OCI-LY1 (cell line): Measurements from ENCODE around the gene RTL1.

Experiments used
- EZH2 ChIP-seq: fragments of 200-600 bp; sonication (generic), shearing (Covaris generic); IDR thresholded peaks from 2 replicates; pipeline ENCODE4 v1.8.0; 2017; ENCODE audit warnings: borderline replicate concordance, mixed run types, mild to moderate bottlenecking, antibody characterized with exemption, low read length, moderate library complexity, mixed read lengths
- TF ChIP-seq, protein P1 (sequence below): fragments of 200-600 bp; sonication (generic), shearing (Covaris generic); IDR thresholded peaks from 2 replicates; pipeline ENCODE4 v1.5.1; 2017; ENCODE audit warnings: mild to moderate bottlenecking, antibody characterized with exemption, low read length, moderate library complexity, mixed read lengths

GRCh38 chr14:100840286-100841065 lies 63.0 kb downstream of the RTL1 start:
- TF ChIP-seq, protein P1, sequence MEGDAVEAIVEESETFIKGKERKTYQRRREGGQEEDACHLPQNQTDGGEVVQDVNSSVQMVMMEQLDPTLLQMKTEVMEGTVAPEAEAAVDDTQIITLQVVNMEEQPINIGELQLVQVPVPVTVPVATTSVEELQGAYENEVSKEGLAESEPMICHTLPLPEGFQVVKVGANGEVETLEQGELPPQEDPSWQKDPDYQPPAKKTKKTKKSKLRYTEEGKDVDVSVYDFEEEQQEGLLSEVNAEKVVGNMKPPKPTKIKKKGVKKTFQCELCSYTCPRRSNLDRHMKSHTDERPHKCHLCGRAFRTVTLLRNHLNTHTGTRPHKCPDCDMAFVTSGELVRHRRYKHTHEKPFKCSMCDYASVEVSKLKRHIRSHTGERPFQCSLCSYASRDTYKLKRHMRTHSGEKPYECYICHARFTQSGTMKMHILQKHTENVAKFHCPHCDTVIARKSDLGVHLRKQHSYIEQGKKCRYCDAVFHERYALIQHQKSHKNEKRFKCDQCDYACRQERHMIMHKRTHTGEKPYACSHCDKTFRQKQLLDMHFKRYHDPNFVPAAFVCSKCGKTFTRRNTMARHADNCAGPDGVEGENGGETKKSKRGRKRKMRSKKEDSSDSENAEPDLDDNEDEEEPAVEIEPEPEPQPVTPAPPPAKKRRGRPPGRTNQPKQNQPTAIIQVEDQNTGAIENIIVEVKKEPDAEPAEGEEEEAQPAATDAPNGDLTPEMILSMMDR = no peak
- TF ChIP-seq EZH2 = no peak
